HCT116 (cell line): Measurements from ENCODE around the gene ABCB1.

Source experiments
- CTCF ChIP-seq, 3 experiments: fragments of 200-600 bp in 1 of 3; sonication (generic) in 1 of 3; IDR thresholded peaks in 2 of 3; conservative IDR thresholded peaks in 1 of 3; 2 replicates each; pipeline ENCODE4 v1.5.1; 2012 to 2017; ENCODE audit warnings: low read depth in 2 of 3, low read length in 2 of 3, antibody characterized with exemption in 1 of 3, borderline replicate concordance in 1 of 3, control low read depth in 1 of 3, mild to moderate bottlenecking in 1 of 3, mixed read lengths in 1 of 3, mixed run types in 1 of 3, moderate library complexity in 1 of 3; ENCODE audit not compliant: insufficient read depth in 1 of 3
- POLR2AphosphoS5 ChIP-seq: IDR thresholded peaks from 2 replicates; pipeline ENCODE4 v1.6.1; 2011; ENCODE audit warnings: mild to moderate bottlenecking, low read depth, low read length, moderate library complexity

GRCh38 chr7:87512906-87513305, 87.8 kb downstream of the ABCB1 start:
- TF ChIP-seq CTCF (IDR thresholded peaks at IDR 0.05 in 2 of 3, conservative IDR thresholded peaks at IDR 0.05 in 1 of 3; ENCODE audit: borderline replicate concordance in 1 of 3, insufficient read depth in 1 of 3, low read depth in 2 of 3, low read length in 2 of 3) (no peak), POLR2AphosphoS5 (no peak)
